Measurements from ENCODE around the gene LSM7. TPM values are rescaled to one million over a fixed set of nuclear protein-coding genes. Genes with fewer than 3 reads are reported as not detected.

LSM7 gene
- total RNA-seq, 1 donor from 2014 or later, result 76.2 TPM

DNA sequence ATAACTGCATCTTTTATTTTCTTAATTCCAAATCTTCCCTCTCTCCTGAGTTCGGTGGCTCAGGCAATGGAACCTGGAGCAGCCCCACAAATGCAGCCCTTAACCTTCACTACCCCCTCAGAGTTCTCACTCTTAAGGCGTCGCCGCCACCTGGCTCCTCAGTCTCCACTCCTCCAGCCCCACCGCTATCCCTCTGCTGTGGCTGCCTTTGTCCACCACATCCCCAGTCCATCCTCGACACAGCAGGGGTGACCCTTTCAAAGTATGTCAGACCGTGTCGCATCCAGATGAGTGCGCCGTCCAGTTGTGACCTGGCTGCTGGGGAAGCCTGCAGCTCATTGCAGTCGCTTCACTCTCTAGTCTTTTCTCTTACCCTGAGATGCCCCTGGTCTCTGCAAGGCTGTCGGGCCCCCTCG lies 1.1 kb upstream of the LSM7 start:
- peak overlapping the region; percentile 82 for H3K27ac Mint-ChIP-seq (ENCODE audit: unreplicated experiment)
- H3K9me3 Mint-ChIP-seq (ENCODE audit: low read depth), result no peaks in the 10 kb centered on the region
- H3K4me3 Mint-ChIP-seq (ENCODE audit: unreplicated experiment), result peak overlapping the region; percentile 99
- peaks cover 8% of the 10 kb centered on the region for H3K36me3 Mint-ChIP-seq (ENCODE audit: low read depth)
- H3K27me3 Mint-ChIP-seq (ENCODE audit: low read depth), result no peaks in the 10 kb centered on the region
- no peak for DNase-seq (ENCODE audit: low spot score)
- TF ChIP-seq, protein P1, sequence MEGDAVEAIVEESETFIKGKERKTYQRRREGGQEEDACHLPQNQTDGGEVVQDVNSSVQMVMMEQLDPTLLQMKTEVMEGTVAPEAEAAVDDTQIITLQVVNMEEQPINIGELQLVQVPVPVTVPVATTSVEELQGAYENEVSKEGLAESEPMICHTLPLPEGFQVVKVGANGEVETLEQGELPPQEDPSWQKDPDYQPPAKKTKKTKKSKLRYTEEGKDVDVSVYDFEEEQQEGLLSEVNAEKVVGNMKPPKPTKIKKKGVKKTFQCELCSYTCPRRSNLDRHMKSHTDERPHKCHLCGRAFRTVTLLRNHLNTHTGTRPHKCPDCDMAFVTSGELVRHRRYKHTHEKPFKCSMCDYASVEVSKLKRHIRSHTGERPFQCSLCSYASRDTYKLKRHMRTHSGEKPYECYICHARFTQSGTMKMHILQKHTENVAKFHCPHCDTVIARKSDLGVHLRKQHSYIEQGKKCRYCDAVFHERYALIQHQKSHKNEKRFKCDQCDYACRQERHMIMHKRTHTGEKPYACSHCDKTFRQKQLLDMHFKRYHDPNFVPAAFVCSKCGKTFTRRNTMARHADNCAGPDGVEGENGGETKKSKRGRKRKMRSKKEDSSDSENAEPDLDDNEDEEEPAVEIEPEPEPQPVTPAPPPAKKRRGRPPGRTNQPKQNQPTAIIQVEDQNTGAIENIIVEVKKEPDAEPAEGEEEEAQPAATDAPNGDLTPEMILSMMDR (IDR thresholded peaks at IDR 0.05), result no peak
- H3K4me1 Mint-ChIP-seq (ENCODE audit: low read depth), result peaks cover 47% of the 10 kb centered on the region

DNA sequence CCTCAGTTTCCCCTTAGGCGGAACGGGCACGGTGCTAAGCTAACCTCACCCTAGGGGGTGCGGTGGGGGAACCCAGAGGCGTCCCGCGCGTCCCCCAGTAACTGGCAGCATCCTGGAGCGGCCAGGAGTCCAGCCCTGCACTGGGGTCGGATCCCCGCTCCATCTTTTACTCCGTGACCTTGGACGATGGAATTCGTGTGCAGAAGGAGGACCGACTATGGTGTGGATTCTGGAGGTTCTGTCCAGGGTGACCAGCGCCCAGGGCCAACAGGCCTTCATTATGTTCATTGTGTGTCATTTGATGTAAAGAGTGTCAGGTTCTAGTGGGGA lies 728 bp upstream of the LSM7 start:
- H3K27ac Mint-ChIP-seq (ENCODE audit: unreplicated experiment), result peak overlapping the region; percentile 82
- no peaks in the 10 kb centered on the region for H3K27me3 Mint-ChIP-seq (ENCODE audit: low read depth)
- no peak for DNase-seq (ENCODE audit: low spot score)
- TF ChIP-seq, protein P1 (IDR thresholded peaks at IDR 0.05), result no peak
- H3K36me3 Mint-ChIP-seq (ENCODE audit: low read depth), result peaks cover 10% of the 10 kb centered on the region
- H3K4me3 Mint-ChIP-seq (ENCODE audit: unreplicated experiment), result peak overlapping the region; percentile 99
- H3K4me1 Mint-ChIP-seq (ENCODE audit: low read depth), result peaks cover 47% of the 10 kb centered on the region
- no peaks in the 10 kb centered on the region for H3K9me3 Mint-ChIP-seq (ENCODE audit: low read depth)

DNA sequence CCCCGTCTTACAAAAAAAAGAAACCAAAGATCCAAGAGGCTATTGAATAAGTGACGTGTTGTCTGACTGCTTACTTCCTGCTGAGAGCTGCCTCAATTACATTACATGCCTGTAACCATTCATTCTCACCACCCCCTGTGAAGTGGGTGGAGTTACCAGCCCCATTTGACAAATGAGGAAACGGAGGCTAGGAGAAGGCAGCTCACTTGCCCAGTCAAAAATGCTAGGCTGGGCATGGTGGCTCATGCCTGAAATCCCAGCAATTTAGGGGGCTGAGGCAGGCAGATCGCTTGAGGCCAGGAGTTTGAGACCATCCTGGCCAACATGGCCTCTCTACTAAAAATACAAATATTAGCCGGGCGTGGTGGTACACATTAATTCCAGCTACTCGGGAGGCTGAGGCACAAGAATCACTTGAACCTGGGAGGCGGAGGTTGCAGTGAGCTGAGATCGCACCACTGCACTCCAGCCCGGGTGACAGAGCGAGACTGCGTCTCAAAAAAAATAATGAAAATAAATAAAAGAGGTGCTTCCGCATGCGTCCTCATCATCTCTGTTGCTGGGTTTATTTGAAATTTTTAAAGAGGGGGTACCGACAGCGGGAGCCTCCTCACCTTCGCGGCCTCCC lies 499 bp downstream of the LSM7 start:
- H3K9me3 Mint-ChIP-seq (ENCODE audit: low read depth), result no peaks in the 10 kb centered on the region
- peak overlapping the region; percentile 99 for H3K4me3 Mint-ChIP-seq (ENCODE audit: unreplicated experiment)
- H3K36me3 Mint-ChIP-seq (ENCODE audit: low read depth), result peaks cover 11% of the 10 kb centered on the region
- H3K4me1 Mint-ChIP-seq (ENCODE audit: low read depth), result peaks cover 47% of the 10 kb centered on the region
- no peak for DNase-seq (ENCODE audit: low spot score)
- peak overlapping the region; percentile 99 for H3K27ac Mint-ChIP-seq (ENCODE audit: unreplicated experiment)
- H3K27me3 Mint-ChIP-seq (ENCODE audit: low read depth), result no peaks in the 10 kb centered on the region
- TF ChIP-seq, protein P1 (IDR thresholded peaks at IDR 0.05), result no peak

DNA sequence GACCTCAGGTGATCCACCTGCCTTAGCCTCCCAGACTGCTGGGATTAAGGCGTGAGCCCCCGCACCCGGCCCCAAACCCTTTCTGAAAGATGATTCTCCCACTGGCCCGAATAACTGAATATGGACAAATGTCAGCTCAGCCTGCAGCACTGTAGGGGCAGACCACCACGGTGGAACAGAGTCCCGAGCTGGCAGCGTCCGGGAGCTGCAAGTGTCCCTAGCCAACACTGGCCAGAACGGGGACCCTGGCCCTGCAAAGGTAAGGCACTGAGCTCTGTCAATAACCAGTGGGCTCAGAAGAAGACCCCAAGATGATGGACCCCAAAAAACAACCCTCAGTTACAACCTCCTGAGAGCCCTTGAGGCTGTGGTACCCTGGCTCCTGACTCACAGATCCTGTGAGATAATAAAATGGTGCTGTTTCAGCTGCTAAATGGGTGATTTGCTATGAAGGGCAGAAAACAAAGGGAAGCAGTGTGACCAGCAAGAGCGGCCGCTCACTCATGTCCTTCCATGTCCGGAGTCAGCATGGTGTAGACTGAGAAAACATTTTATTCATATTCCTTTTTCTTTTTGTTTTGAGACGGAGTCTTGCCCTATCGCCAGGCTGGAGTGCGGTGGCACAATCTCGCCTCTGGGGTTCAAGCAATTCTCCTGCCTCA lies 1.6 kb downstream of the LSM7 start:
- TF ChIP-seq, protein P1 (IDR thresholded peaks at IDR 0.05), result no peak
- Mint-ChIP-seq H3K4me1 (ENCODE audit: low read depth) (peaks cover 47% of the 10 kb centered on the region), H3K4me3 (ENCODE audit: unreplicated experiment) (peak overlapping the region; percentile 99), H3K36me3 (ENCODE audit: low read depth) (peaks cover 11% of the 10 kb centered on the region), H3K27ac (ENCODE audit: unreplicated experiment) (peak overlapping the region; percentile 99), H3K9me3 (ENCODE audit: low read depth) (no peaks in the 10 kb centered on the region), H3K27me3 (ENCODE audit: low read depth) (no peaks in the 10 kb centered on the region)
- no peak for DNase-seq (ENCODE audit: low spot score)

DNA sequence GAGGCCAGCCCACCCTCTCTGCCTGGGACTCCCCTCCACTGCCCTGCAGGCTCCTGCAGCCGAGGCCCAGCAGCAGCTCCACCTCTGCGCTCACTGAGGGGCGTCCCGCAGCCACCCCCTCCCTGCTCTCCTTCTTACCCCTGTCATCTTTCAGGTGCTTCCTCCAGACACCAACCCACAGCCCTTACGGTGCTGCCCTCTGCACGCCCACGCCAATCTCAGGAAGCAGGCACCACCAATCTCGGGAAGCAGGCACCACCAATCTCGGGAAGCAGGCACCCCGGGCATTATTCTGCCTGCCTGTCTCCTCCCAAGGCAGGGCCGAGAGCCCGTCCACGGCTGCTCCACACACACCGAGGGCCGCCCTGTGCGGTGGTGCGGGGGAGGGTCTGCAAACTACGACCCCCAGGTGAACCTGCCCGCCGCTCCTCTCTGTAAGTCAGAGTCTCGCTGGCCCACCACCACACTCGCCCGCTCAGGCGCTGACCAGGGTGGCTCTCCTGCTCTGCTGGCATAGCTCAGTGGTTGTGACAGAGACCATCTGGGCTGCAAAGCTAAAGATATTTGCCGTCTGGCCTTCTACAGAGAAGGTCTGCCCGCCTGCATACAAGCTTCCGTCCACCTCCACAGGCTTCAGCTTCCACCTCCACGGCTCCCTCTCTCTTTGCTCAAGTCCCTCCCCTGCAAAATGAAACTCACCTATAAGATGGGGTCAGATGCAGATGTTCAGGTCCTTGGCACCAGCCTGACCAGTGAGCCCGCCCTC lies 2.9 kb downstream of the LSM7 start:
- Mint-ChIP-seq H3K4me3 (ENCODE audit: unreplicated experiment) (no peak overlapping the region), H3K4me1 (ENCODE audit: low read depth) (peaks cover 38% of the 10 kb centered on the region), H3K9me3 (ENCODE audit: low read depth) (no peaks in the 10 kb centered on the region), H3K27me3 (ENCODE audit: low read depth) (no peaks in the 10 kb centered on the region), H3K27ac (ENCODE audit: unreplicated experiment) (peak overlapping the region; percentile 5), H3K36me3 (ENCODE audit: low read depth) (peaks cover 11% of the 10 kb centered on the region)
- TF ChIP-seq, protein P1 (IDR thresholded peaks at IDR 0.05), result no peak
- no peak for DNase-seq (ENCODE audit: low spot score)

All from chondrocyte (in vitro differentiated cells).